UCSD-AML1 (cell line): ENCODE data around the gene GALNT11.

Experiments
- DNase-seq: peaks from one replicate; lab custom pipeline; 2025; ENCODE audit not compliant: unreplicated experiment; lab: John Stamatoyannopoulos, UW

GALNT11 gene

GRCh38 chr7:152115021-152115718 is 89.7 kb downstream of the GALNT11 start:
- no peak for DNase-seq

GRCh38 chr7:152117356-152117755 is 91.9 kb downstream of the GALNT11 start:
- DNase-seq: no peak

- DNase-seq: no peak
Observed at GRCh38 chr7:152120210-152120609, 94.7 kb downstream of the GALNT11 start.

- DNase-seq: no peak
Observed at GRCh38 chr7:152120776-152121175, 95.3 kb downstream of the GALNT11 start.

GRCh38 chr7:152121432-152121831 is 96.0 kb downstream of the GALNT11 start:
- DNase-seq: no peak

- no peak for DNase-seq
Observed at GRCh38 chr7:152122540-152122939, 97.1 kb downstream of the GALNT11 start.

GRCh38 chr7:152126741-152127140 is 101.3 kb downstream of the GALNT11 start:
- DNase-seq: no peak

- DNase-seq: no peak
Observed at GRCh38 chr7:152127229-152127628, 101.8 kb downstream of the GALNT11 start.

GRCh38 chr7:152128252-152128651 is 102.8 kb downstream of the GALNT11 start:
- no peak for DNase-seq

- no peak for DNase-seq
Observed at GRCh38 chr7:152128741-152129461, 103.4 kb downstream of the GALNT11 start.

GRCh38 chr7:152129682-152130081 is 104.2 kb downstream of the GALNT11 start:
- DNase-seq: no peak

- DNase-seq: no peak
Observed at GRCh38 chr7:152130658-152131590, 105.5 kb downstream of the GALNT11 start.

- no peak for DNase-seq
Observed at GRCh38 chr7:152131981-152132494, 106.6 kb downstream of the GALNT11 start.

- no peak for DNase-seq
Observed at GRCh38 chr7:152132812-152133211, 107.3 kb downstream of the GALNT11 start.

- no peak for DNase-seq
Observed at GRCh38 chr7:152133804-152134203, 108.3 kb downstream of the GALNT11 start.

GRCh38 chr7:152136686-152137085 is 111.2 kb downstream of the GALNT11 start:
- DNase-seq: no peak

GRCh38 chr7:152137476-152138025 is 112.1 kb downstream of the GALNT11 start:
- DNase-seq: no peak

- DNase-seq: no peak
Observed at GRCh38 chr7:152140067-152140466, 114.6 kb downstream of the GALNT11 start.

- DNase-seq: no peak
Observed at GRCh38 chr7:152140560-152140959, 115.1 kb downstream of the GALNT11 start.

- DNase-seq: no peak
Observed at GRCh38 chr7:152142976-152143595, 117.6 kb downstream of the GALNT11 start.
